Breast epithelium (tissue), 4 donors: ENCODE measurements around the gene ADCYAP1. TPM values are rescaled to one million over a fixed set of nuclear protein-coding genes. Genes with fewer than 3 reads are reported as not detected.

ENCODE experiments used
- DNase-seq, 2 donors: peaks; one replicate each; pipeline ENCODE4 v3.0.0-alpha.2; 2019; ENCODE audit warnings: low spot score in 2 of 2
- H3K27ac ChIP-seq, 2 donors: fragments of 200-600 bp; sonication (generic) in 1 of 2; one replicate each; pipeline ENCODE4 v1.5.1; 2016 to 2019; ENCODE audit warnings: mild to moderate bottlenecking in 1 of 2
- H3K27me3 ChIP-seq, 2 donors: fragments of 200-600 bp; sonication (generic) in 1 of 2; one replicate each; pipeline versions ENCODE4 v1.5.1 to v1.6.0; 2017 to 2019; ENCODE audit warnings: control low read depth in 1 of 2, mild to moderate bottlenecking in 1 of 2
- H3K36me3 ChIP-seq: fragments of 200-600 bp; one replicate; pipeline ENCODE4 v1.5.1; 2019
- H3K4me1 ChIP-seq, 2 donors: fragments of 200-600 bp; sonication (generic); one replicate each; pipeline ENCODE4 v1.5.1; 2016 to 2019; ENCODE audit warnings: control low read depth in 1 of 2
- H3K4me3 ChIP-seq, 3 donors: fragments of 200-600 bp; sonication (generic); 1 replicate in 2 of 3; 2 replicates in 1 of 3; pipeline ENCODE4 v1.5.1; 2016 to 2019; ENCODE audit warnings: mild to moderate bottlenecking in 3 of 3, moderate library complexity in 2 of 3
- H3K9me3 ChIP-seq, 2 donors: fragments of 200-600 bp; sonication (generic) in 1 of 2; one replicate each; pipeline ENCODE4 v1.5.1; 2016 to 2019; ENCODE audit warnings: control low read depth in 1 of 2
- POLR2A ChIP-seq: fragments of 450-650 bp; IDR thresholded peaks from one replicate; pipeline ENCODE4 v1.6.1; 2016; ENCODE audit warnings: antibody characterized with exemption, mild to moderate bottlenecking, moderate library complexity
- POLR2AphosphoS5 ChIP-seq, 3 donors: sonication (generic); formaldehyde crosslinking; IDR thresholded peaks; one replicate each; pipeline ENCODE4 v1.6.1; 2017; ENCODE audit warnings: antibody characterized with exemption in 3 of 3
- intact Hi-C: fragments of 100-400 bp; cut with DNase I; formaldehyde crosslinking; loops from one replicate; pipeline ENCODE4 v1.15.1; 2023; ENCODE audit warnings: low total_unique reads
- total RNA-seq, 3 donors: library from RNA; depleted of rRNA; stranded (reverse); fragments of >200 nt; gene quantifications; one replicate each; pipeline ENCODE4 v1.1.0, GENCODE V29; 2016
- TF ChIP-seq, protein P1 (sequence below), 3 donors: fragments of 450-650 bp; IDR thresholded peaks; one replicate each; pipeline ENCODE4 v1.5.1; 2016 to 2017; ENCODE audit warnings: antibody characterized with exemption in 3 of 3, mild to moderate bottlenecking in 3 of 3, moderate library complexity in 3 of 3

ADCYAP1 gene
- total RNA-seq, 3 donors from 2014 or later: 0.33 to 1.2 TPM; not detected in 1

DNA sequence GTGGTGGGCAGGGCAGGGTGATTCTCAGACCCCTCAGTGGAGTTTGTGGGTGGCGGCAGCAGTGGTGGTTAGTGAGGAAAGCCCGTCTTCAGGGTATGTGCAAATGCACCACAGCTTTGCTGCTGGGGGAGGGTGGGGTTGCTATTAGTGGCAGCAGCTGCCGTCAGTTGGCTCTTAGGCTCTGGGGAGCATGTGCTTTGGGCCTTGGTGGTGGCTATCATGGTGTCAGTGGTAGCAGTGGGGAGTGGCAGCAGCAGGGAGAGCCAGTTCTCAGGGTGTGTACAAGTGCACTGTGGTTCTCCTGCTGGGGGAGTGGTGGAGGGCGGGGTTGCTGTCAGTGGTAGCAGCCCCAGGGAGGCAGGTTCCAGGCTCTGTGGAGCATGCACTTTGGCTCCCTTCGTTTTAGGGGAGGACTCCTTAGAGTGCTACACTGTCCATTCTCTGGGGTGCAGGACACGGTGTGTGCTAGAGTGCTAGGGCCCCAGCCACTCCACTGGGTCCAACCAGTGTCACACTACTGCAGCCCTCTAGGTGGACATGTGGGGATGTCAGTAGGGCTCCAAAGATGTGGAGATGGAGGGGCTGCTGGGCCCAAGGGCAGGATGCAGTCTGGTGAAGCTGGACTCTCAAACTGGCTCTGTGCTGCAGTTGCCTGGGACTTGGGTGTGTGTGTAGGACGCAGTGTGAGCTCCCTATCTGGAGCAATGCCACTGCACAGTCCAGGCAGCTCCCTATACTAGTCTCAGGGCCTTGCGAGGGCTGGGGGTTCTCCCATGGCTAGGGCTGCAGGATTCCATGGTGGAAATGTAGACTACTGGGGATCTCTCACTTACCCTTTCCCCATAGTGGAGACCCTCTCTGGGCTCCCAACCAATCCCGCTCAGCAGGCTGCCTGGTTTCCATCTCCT is 45.3 kb downstream of the ADCYAP1 start:
- DNase-seq: no peak
- no peak for TF ChIP-seq POLR2AphosphoS5 (IDR thresholded peaks at IDR 0.05)
- no peak for TF ChIP-seq POLR2A
- TF ChIP-seq, protein P1, sequence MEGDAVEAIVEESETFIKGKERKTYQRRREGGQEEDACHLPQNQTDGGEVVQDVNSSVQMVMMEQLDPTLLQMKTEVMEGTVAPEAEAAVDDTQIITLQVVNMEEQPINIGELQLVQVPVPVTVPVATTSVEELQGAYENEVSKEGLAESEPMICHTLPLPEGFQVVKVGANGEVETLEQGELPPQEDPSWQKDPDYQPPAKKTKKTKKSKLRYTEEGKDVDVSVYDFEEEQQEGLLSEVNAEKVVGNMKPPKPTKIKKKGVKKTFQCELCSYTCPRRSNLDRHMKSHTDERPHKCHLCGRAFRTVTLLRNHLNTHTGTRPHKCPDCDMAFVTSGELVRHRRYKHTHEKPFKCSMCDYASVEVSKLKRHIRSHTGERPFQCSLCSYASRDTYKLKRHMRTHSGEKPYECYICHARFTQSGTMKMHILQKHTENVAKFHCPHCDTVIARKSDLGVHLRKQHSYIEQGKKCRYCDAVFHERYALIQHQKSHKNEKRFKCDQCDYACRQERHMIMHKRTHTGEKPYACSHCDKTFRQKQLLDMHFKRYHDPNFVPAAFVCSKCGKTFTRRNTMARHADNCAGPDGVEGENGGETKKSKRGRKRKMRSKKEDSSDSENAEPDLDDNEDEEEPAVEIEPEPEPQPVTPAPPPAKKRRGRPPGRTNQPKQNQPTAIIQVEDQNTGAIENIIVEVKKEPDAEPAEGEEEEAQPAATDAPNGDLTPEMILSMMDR (IDR thresholded peaks at IDR 0.05): no peak
- Histone ChIP-seq H3K9me3 (no peaks in the 10 kb centered on the region), H3K36me3 (no peaks in the 10 kb centered on the region), H3K27ac (no peak overlapping the region), H3K4me3 (no peak overlapping the region), H3K27me3 (no peaks in the 10 kb centered on the region), H3K4me1 (no peaks in the 10 kb centered on the region)
- intact Hi-C loops: no loop called here

DNA sequence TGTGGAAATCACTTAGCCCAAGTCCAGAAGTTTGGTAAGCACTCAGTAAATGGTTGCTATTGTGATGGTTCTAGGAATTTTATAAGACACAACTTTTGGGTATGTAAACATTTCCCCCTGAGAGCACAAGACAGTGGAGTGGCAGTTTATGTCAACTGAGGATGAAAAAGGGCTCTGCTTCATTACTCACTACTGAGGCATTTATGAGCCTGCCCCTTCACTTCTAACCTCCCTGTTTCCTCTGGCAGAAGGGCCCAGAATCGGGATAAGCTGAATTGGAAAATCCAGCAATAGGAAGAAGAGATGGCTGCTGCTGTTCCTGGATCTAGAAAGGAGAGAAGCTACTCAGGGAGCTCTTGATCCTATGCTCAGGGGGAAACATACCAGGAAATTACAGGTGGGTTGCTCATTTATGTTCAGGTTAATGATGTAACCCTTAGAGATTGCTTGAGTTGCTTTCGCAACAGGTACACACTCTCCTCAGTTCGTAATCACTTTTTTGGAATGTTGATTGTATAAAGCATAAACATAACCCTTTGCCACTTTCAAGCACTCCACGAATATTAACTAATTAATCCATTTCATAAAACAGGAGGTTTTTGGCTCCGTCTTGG is 46.3 kb downstream of the ADCYAP1 start:
- H3K4me3 ChIP-seq: no peak overlapping the region
- H3K27me3 ChIP-seq: no peaks in the 10 kb centered on the region
- no peaks in the 10 kb centered on the region for H3K9me3 ChIP-seq
- H3K36me3 ChIP-seq: no peaks in the 10 kb centered on the region
- H3K4me1 ChIP-seq: no peaks in the 10 kb centered on the region
- intact Hi-C loops: no loop called here
- DNase-seq: no peak
- TF ChIP-seq, protein P1 (IDR thresholded peaks at IDR 0.05): no peak
- TF ChIP-seq POLR2A: no peak
- no peak for TF ChIP-seq POLR2AphosphoS5 (IDR thresholded peaks at IDR 0.05)
- no peak overlapping the region for H3K27ac ChIP-seq

DNA sequence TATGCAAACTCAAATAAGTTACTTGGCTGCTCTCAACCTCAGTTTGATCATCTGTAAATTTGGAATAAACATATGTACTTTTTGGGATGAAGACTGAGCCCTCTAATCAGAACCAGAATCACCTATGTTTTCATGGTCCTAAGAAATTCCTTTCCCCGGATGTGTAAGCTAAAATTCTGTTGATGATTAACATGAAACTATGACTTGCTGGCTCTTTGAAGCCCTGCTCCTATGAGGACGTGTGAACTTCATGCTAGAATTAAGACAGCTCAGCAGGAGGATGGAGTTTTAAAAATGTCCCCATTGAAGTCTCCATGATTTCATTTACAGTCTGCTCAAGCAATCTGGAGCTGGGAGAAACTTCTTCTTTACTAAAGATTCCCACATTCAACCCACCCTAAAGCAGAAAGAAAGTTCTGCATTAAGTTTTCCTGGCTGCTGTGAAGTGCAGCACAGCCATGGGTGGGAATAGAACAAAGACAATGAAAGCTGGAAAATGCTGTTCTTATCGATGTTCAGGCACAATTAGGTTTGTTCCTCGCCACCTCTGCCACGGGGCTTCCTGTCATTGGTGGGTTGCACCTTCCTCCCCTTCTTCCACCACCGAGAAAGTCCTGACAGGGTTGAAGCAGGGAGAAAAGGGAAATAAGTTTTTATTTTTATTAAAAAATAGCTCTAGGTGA is 50.9 kb downstream of the ADCYAP1 start:
- Histone ChIP-seq H3K27me3 (no peaks in the 10 kb centered on the region), H3K27ac (no peak overlapping the region), H3K4me3 (no peak overlapping the region), H3K36me3 (no peaks in the 10 kb centered on the region), H3K4me1 (no peaks in the 10 kb centered on the region), H3K9me3 (no peaks in the 10 kb centered on the region)
- intact Hi-C loops: loop anchor here (2.0 kb wide), 1 partner anchor 25 kb away; no protein-coding TSS in a partner anchor
- DNase-seq: no peak
- TF ChIP-seq POLR2AphosphoS5 (IDR thresholded peaks at IDR 0.05) (no peak), POLR2A (no peak)
- TF ChIP-seq, protein P1 (IDR thresholded peaks at IDR 0.05): no peak

DNA sequence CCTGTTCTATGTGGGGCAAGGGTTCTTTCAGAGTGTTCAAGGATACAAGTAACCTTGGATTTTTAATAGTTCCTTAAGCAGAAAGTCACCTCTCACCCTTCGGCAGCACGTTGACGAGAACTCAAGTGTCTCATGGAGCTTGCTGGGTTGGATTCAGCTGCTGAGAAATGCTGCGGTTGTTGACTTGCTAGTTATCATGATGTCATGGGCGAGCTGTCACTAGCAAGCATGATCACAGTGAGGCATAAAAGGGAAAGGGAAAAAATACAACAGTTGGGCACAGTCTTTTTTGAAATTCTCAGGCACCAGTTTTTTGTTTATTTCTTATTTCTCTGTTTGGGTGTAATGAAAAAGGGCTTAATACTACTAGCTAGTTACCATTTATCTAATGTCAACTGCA is 53.2 kb downstream of the ADCYAP1 start:
- Histone ChIP-seq H3K4me3 (no peak overlapping the region), H3K4me1 (no peaks in the 10 kb centered on the region), H3K27ac (no peak overlapping the region), H3K36me3 (no peaks in the 10 kb centered on the region), H3K9me3 (no peaks in the 10 kb centered on the region), H3K27me3 (no peaks in the 10 kb centered on the region)
- no peak for TF ChIP-seq POLR2AphosphoS5 (IDR thresholded peaks at IDR 0.05)
- TF ChIP-seq POLR2A: no peak
- no peak for DNase-seq
- intact Hi-C loops: no loop called here

DNA sequence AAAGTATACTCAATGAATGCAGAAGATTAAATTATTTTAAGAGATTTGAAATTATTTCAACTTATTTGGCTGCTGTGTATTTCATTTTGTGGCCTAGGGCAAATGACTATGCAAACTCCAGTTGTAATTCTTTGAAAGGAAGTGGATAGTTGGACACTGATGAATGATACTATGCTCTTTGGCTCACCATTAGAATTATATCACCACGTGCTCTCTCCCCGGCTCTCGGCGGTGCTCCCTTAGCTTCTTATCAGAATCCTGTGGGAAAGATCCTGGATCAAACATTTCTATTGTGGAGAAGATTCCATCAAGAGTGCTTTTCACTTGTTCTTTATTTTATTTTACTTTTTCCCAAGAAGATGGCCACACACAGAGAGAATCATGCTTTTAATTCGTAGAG is 55.2 kb downstream of the ADCYAP1 start:
- intact Hi-C loops: no loop called here
- TF ChIP-seq POLR2AphosphoS5 (IDR thresholded peaks at IDR 0.05): no peak
- TF ChIP-seq, protein P1 (IDR thresholded peaks at IDR 0.05): no peak
- no peak for TF ChIP-seq POLR2A

More for the DNA sequence above, 55.2 kb downstream of the ADCYAP1 start:
- Histone ChIP-seq H3K27ac (no peak overlapping the region), H3K27me3 (no peaks in the 10 kb centered on the region), H3K4me3 (no peak overlapping the region), H3K9me3 (no peaks in the 10 kb centered on the region), H3K4me1 (no peaks in the 10 kb centered on the region), H3K36me3 (no peaks in the 10 kb centered on the region)
- DNase-seq: no peak

Other genes with a start within 250 kb of the ADCYAP1 start
- 1 to 10 TPM; 1.3 to 2.1 (median 2.0) TPM for gene TYMS, start 247.2 kb upstream of the ADCYAP1 start, total RNA-seq
- gene ENOSF1, start 192.2 kb upstream of the ADCYAP1 start, total RNA-seq: 10 to 100 TPM; 49.4 to 96.0 (median 90.1) TPM
- gene YES1, start 92.6 kb upstream of the ADCYAP1 start, total RNA-seq: 100 to 1,000 TPM; 108 to 150 (median 136) TPM